Erythroblast (primary cell): Measurements from ENCODE around the gene DDO.

Source experiments
- DNase-seq, 2 experiments: peaks; one replicate each; lab custom pipeline; 2025; lab: John Stamatoyannopoulos, UW
- GATA1 ChIP-seq: IDR thresholded peaks from 2 replicates; pipeline ENCODE4 v1.6.1; 2011; ENCODE audit warnings: low read depth, mild to moderate bottlenecking, control low read depth, low read length, moderate library complexity
- POLR2A ChIP-seq: IDR thresholded peaks from 2 replicates; pipeline ENCODE4 v1.6.1; 2011; ENCODE audit warnings: mild to moderate bottlenecking, low read length

DDO gene

DNA sequence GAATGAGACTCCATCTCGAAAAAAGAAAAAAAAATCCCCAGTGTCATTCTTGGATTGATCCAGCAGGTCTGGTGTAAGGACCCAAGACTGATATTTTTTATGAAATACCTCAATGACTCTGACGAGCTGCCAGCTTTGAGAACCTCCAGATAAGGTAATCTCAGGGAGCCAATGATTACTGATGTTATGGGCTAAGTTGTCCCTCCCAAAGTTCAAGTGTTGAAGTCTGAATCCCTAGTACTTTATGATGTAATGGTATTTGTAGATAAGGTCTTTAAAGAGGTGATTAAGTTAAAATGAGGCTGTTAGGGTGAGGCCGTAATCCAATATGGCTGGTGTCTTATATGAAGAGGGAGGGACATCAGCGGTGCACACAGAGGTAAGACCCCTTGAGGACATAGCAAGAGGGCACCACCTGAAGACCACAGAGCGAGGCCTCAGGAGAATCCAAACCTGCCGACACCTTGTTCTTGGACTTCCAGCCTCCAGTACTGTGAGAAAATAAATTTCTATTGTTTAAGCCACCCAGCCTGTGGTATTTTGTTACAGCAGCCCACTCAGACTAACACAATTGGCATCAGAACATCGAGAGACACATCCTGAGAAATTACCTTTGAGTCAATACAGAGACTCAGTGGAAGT lies 19.7 kb upstream of the DDO start:
- no peak for TF ChIP-seq GATA1
- no peak for TF ChIP-seq POLR2A
- no peak for DNase-seq

DNA sequence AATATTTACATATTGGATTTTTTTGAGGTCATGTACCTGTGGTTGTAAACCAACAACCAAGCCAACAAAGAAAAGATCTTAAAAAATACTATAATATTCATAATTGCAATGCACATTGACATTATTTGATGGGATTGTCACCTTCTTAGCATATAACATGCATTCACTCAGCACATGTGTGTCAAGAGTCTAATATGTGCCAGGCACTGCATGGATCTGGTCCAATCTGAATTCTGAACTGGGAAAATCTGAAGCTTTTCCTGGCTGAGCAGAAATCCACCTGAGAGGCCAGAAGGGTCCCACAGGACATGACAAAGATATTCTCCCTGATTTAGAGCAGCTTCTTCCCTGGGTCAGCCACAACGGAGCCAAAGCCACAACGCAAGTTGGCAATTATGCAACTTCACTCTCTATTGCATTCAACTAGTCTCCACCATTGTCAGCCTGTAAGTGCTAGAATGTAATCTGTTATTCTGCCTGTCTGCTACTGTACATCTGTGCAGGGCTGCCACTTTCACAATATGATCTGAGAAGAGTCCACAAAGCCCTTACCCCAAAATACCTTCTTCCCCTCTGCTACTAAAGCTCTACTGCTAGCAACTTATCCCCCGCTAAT lies 17.0 kb upstream of the DDO start:
- no peak for TF ChIP-seq GATA1
- no peak for TF ChIP-seq POLR2A

DNA sequence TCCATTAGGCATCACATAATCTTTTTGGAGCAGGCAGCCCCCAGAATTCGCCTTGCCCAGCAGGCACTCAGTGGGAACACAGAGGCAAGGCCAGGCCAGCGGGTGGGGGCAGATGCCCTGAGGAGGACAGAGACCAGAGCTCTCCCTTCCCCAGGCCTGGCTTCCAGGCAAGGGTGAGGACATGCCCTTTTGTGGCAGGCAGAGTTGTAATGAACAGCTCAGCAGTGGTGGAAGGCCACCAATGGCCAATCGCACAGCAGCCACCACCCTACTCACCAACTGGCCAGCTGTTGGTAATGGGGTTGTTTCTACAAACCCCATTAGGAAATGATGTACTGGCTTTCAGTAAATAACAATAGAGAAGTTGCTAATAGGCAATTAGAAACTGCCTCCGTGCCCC lies 15.4 kb upstream of the DDO start:
- no peak for DNase-seq
- no peak for TF ChIP-seq GATA1
- no peak for TF ChIP-seq POLR2A

More for the DNA sequence above, 17.0 kb upstream of the DDO start:
- DNase-seq = no peak

DNA sequence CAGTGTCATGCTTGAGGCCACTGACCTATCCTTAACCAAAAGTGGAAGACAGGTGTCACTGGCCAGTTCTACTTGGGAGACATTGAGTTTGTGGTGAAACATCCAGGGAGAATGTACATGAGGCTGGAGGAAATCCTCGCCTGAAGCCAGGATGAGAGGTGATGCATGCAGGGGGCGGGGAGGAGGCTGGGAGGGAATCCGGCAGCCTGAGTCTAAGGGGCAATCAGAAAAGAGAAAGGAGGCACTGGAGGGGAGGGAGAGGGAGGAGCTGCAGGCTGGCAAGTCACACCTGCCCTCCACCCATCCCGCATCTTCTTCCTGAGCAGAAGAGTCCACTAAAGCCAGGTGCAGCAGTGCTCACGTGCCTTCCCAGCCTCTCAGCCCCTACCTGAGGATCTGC lies 14.9 kb upstream of the DDO start:
- no peak for DNase-seq
- no peak for TF ChIP-seq POLR2A
- no peak for TF ChIP-seq GATA1

DNA sequence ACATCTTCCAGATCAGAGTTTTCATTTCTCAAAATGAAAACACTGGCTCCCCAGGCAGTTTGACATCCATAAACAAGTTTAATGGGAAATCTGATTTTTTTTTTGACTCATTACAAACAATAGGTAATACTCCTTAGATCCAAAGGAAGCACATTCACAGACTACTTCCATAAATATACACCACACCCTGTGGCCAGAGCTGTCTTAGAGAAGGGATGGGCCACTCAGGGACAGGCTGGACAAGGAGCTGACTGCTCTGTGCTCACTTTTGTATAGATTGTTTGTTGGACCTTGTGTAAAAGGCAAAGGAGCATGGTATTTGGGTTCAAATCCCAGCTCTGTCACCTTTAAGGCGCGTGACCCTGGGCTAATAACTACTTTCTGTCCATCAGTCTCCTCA lies 12.8 kb upstream of the DDO start:
- TF ChIP-seq GATA1 = no peak
- no peak for TF ChIP-seq POLR2A
- no peak for DNase-seq

DNA sequence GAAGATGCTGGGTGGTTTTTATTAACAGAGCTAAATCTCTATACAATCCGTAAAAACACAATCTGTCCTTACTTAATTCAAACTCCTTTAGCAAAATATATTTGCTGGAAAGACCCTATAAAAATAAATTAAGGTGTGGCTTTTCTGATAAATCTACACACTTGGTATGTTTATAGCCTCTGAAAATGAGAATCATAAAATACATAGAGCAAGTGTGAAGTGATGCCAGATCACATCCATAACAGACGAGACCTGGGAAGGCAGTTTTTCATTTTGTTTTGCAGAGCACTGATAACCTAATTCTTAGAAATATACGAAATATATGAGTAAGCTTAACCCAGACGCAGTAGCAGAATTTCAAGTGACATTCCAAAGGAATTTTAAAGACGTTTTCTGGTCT lies 10.4 kb upstream of the DDO start:
- DNase-seq = no peak
- TF ChIP-seq GATA1 = no peak
- no peak for TF ChIP-seq POLR2A

DNA sequence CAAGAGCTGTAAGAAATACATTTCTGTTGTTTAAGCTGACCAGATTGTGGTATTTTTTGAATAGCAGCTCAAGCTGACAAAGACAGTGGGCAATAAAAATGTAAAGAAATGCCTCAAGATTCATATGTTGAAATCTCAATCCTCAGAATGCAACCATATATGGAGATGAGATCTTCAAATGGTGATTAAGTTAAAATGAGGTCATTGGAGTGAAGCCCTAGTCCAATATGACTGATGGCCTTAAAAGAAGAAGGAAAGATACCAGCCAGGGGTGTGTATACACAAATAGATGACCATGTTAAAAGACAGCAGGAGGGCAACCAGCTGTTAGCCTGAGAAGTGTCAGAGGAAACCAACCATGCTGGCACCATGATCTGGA lies 7.1 kb upstream of the DDO start:
- DNase-seq = no peak
- TF ChIP-seq GATA1 (no peak), POLR2A (no peak)

DNA sequence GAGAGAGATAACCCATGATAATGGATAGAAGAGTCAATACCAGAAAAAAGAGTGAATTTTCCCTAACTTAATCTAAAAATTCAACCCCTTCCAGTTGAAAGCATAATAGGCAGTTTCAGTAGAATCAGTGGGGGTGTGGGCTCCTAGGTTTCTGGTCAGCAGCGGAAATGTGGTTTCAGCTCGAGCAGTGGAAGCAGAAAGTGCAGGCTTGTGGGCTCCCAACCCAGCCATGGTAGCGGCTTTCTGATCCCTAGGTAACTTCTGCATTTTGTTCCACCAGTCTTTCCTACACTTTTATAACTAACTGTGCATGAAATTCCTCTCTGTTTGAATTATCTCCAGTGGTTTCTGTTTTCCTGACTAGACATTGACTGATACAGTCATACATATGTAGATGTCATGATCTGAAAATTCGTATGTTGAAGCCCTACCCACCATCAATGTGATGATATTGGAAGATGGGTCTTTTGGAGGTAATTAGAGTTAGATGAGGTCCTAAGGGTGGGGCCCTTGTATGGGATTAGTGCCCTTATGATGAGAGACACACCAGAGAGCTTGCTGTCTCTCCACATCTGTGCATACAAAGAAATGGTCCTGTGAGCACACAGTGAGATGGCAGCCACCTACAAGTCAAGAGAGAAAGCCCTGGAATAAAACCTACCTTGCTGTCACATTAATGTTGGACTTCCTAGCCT lies 6.5 kb upstream of the DDO start:
- no peak for DNase-seq
- TF ChIP-seq POLR2A = no peak

DNA sequence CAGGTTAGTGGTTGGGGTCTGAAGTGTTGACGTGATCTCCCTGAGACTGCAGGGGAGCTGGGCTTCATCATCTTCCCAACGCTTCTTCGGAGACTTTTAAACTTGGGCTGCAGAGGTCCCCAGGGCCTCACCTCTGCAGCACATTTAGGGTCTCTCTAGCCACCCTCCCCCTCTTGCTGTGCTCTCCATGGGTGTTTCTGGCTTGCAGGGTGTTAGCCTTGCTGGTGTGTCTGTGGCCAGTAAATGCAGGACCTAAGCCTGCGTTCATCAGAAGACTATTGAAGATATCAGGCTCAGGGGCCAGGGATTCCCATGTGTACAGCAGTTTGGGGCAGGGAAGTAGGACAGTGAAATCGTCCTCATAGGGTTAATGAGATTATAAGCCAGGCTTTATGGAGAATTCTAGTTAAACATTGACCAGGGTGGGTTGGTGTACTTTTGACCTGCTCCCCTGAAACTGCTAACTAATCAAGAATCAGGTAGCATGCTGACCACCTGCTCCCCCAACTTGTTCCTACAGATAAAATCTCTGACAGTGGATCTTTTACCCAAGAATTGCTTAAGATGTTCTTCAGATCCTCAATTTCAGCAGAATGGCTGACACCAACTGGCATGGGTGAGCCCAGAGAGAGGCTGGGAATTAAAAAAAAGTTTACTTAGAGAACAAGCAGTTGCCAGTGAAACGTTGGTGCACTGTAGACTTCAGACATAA lies 3.8 kb upstream of the DDO start:
- no peak for DNase-seq
- TF ChIP-seq POLR2A = no peak
- TF ChIP-seq GATA1 = no peak

DNA sequence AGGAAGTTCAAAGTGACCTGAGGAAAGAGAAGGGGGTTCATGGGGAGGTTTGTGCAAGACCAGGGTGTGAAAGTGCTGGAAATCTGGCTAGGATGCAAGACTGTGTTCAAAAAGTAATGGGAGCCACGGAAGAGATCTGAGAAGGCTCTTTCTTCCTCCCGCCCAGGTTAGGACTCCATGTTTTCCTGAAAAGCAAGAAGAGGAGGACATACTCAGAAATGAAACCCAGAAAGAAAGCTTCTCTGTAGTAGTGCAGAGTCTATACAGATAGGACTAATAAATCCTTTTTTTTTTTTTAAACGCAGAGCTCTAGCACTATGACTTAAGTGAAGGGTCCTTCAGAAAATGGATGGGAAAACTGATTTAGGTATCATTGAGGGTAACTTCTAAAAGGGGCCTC lies 3.2 kb upstream of the DDO start:
- no peak for DNase-seq
- TF ChIP-seq GATA1 = no peak
- TF ChIP-seq POLR2A = no peak

DNA sequence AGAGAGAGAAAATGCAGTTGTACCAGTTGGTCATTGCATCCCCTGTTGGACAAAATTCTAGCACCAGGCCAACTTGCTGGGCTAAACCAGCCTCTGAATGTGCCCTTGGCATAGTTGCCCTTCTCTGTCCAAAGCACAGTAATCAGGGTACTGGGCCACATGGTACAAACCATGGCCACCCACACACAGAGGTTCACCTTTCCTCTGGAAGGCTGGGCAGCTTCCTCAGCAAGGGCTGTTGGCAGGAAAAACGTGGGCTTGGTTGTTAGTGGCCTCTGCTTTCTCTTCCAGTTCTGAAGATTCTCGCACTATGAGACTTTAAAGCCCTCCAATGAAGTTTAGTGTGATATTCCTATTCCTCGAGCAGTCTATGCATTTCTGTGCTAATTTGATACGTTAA lies 706 bp downstream of the DDO start:
- no peak for DNase-seq
- no peak for TF ChIP-seq POLR2A

DNA sequence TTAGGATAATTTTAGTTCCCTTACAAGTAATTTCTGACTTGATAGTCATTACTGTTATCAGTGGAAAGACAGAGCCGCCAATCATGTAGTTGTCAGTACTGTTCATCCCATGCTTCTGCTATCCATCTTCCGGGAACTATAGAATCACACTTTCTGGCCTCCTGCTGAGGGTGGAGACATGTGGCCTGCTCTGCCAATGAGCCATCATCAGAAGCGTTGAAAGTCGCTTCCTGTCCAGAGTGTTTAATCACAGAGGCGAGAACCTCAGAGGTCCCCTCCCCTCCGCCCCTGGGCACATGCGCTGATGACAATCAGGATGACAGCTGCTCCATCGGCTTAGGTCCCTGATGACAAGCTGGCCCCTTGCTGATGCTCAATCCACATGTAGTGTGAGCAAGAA lies 3.0 kb downstream of the DDO start:
- TF ChIP-seq GATA1 (no peak), POLR2A (no peak)
- DNase-seq = no peak

DNA sequence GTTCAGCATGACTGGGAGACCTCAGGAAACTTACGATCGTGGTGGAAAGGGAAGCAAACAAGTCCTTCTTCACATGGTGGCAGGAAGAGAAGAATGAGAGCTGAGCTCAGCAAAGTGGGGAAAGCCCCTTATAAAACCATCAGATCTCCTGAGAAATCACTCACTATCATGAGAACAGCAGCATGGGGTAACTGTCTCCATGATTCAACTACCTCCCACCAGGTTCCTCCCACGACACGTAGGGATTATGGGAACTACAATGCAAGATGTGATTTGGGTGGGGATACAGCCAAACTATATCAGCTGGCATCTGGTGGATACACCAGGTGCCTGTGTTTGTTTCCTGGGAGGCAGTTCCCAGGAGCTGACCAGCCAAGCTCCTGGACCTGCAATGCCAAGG lies 4.9 kb downstream of the DDO start:
- no peak for DNase-seq
- no peak for TF ChIP-seq GATA1
- TF ChIP-seq POLR2A = no peak

DNA sequence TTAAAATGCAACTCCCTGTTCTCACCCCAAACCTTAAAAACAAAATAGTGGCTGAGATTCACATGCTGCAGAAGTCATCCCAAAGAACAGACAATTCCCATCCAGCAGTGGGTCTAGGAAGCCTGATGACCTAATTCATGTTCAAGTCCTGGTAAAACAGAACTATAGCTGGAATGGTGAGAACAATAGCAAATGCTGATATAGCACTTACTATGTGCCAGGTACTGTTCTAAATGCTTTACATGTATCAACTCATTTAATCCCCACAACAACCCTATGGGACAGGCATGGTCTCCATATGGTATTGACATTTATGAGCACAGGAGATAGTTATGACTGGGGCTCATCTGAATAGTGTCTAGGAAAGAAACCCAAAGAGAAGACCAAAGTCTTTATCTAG lies 5.6 kb downstream of the DDO start:
- no peak for TF ChIP-seq POLR2A
- no peak for TF ChIP-seq GATA1
- no peak for DNase-seq
